GM21381 (cell line): ENCODE data around the gene ZNF292.
"Not testable (repeated sequence)": the region's sequence is repeated elsewhere in the genome, so short reads cannot be mapped to it uniquely, and the experiment has no call there.

Experiments used
- ATAC-seq: cut with Tn5 transposase; IDR thresholded peaks from one replicate; pipeline ENCODE4 v1.9.1; 2021; ENCODE audit warnings: mild to moderate bottlenecking, moderate library complexity; ENCODE audit not compliant: unreplicated experiment

ZNF292 gene

DNA sequence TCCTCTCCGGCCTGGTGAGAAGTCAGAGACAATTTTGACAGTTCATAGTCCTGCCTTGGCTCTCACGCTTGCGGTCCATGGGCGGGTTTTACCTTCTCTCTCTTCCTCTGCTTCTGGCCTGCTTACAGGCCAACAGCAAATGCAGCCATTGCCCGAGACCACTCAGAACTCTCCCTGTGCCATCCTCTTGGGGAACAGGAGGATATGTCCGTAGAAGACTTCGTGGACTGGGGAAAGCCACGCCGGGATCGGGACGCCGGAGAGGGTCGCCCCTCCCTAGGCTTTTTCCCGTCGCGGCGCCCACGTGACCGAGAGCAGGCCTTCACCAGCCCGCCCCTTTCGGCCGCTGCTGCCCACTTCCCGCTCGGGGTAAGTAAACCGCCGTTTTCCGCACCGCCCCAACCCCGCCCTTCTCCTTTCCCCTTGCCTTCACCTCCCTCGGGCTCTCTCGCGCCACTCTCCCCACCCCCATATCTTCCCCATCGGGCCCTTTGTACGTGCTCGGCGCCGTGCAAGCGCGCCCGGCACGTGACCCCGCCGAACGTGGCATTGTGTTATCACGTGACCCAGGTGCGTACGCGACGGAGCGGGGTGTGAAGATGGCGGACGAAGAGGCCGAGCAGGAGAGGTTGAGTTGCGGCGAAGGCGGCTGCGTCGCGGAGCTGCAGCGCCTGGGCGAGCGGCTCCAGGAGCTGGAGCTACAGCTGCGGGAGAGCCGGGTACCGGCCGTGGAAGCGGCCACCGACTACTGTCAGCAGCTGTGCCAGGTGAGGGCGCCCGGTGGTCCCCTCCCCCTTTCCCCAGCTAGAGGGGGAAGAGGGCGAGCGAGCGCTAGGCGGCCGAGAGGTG is at the start of gene ZNF292:
Gene ZNF292, plus strand, starts transcription at position 573 of the 849 bp plus-strand sequence. Its CDS starts 27 bp downstream, at position 600.
- ATAC-seq = peak; percentile 71

DNA sequence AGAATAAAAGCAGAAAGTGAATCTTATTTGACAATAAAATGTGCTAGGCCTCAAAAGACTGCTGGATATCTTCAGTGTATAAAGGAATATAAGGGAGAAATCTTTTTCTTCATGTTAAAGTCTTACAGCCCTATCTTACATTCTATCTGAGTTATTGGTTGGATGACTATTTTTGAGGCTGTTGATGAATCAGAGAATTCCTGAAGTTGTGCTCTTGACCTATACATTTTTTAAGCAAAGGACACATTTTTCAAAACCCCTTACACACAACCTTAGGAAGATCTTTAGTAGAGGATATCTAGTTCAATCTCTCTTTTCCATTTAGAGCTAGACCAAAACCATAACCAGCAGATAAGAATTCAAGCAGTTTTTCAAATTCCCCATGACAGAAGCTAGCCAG is 49.5 kb upstream of the ZNF292 start:
- ATAC-seq = no peak

GRCh38 chr6:87110636-87111035 is 44.7 kb upstream of the ZNF292 start:
- no peak for ATAC-seq

GRCh38 chr6:87115402-87116135 is 39.8 kb upstream of the ZNF292 start:
- ATAC-seq = peak; percentile 89

GRCh38 chr6:87116922-87117321 is 38.4 kb upstream of the ZNF292 start:
- ATAC-seq = no peak

DNA sequence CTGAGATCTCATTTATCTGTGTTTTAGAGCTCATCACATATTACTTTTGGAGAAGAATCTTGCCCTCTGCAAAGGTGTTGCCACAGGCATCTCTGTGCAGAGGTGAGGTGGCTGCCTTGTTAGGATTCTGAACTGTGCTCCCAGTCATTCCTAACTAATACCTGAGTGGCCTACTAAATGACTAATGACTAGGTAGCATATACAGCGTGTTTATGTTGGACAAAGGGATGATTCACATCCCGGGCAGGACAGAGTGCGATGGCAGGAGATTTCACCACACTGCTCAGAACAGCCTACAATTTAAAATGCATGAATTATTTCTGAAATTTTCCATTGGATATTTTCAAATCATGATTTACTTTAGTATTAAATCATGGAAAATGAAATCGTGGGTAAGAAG is 37.3 kb upstream of the ZNF292 start:
- no peak for ATAC-seq

DNA sequence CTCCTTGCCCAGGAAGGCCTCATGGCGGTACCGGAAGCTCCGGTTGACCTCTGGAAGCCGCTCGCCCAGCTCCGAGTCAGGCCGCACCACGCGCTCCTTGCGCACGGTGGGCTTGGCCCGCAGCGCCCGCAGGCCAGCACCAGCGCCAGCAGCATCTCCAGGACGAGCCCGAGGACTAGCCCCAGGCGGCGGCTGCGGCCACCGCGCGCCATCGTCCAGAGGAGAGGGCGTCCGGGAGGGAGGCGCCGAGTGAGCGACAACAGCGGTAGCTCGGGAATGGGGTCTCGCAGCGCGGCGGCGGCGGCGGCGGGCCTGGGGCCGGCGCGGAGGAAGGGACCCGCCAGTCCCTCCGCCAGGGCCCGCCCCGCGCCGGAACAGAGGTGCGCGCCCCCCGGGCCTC is 32.9 kb upstream of the ZNF292 start:
- no peak for ATAC-seq

DNA sequence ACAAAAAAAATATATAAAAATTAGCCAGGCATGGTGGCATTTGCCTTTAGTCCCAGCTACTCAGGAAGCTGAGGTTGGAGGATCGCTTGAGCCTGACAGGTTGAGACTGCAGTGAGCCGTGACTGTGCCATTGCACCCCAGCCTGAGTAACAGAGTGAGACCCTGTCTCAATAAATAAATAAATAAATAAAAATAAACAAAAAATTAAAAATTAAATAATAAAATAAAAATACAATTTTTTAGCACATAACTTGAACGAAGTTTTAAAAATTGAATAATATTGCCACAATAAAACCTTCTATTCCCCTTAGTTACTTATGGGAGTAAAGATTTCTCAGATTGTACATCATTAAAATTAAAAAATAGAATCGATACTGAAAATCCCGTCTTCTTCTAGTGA is 31.3 kb upstream of the ZNF292 start:
- ATAC-seq = no peak

DNA sequence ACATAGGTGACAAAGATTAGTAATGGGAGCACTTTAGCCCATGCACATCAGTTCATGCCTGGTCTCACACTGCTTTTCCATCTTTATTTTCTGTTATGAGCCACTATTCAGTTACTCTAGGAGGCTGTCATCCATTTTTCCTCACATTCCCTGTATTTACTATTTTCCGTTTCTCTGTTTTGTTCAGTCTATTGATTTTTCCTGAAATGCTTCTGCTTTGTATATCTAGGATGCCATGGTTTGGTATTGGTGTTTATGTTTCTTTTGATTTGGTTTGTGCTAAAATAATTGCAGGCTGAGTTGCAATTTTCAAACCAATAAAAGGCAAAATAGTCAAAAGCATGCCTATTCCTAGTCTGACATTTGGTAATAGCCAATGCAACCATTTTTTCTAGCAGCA is 28.9 kb upstream of the ZNF292 start:
- ATAC-seq = no peak

- no peak for ATAC-seq
Measured at GRCh38 chr6:87127737-87128136, 27.6 kb upstream of the ZNF292 start.

GRCh38 chr6:87136963-87137362 is 18.4 kb upstream of the ZNF292 start:
- ATAC-seq = no peak

- no peak for ATAC-seq
Measured at GRCh38 chr6:87139236-87139635, 16.1 kb upstream of the ZNF292 start.

DNA sequence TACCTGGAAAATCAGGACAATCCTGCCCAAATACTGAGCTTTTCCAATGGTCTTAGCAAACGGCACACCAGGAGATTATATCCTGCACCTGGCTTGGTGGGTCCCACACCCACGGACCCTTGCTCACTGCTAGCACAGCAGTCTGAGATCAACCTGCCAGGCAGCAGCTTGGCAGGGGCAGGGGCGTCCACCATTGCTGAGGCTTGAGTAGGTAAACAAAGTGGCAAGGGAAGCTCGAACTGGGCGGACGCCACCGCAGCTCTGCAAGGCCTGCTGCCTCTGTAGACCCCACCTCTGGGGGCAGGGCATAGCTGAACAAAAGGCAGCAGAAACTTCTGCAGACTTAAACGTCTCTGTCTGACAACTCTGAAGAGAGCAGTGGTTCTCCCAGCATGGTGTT is 15.4 kb upstream of the ZNF292 start:
- not testable (repeated sequence) for ATAC-seq

DNA sequence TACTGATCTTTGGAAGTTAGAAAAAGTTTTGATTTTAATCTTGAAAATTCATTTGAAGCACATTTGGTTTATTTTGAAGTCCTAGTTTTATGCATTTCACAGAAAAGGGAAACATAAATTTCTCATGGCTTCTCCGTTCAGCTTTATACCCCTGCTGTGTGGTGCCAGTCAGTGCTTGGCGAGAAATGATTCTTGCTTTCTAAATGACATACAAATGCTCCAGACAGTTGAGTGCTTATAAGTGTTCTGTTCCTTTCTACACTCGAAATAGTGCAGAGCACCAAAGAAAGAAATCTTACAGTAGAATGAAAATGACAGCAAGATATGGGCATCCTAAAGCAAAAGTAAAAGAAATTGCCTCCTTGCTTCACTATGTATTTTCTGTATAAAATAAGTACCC is 9.0 kb upstream of the ZNF292 start:
- peak; percentile 63 for ATAC-seq

DNA sequence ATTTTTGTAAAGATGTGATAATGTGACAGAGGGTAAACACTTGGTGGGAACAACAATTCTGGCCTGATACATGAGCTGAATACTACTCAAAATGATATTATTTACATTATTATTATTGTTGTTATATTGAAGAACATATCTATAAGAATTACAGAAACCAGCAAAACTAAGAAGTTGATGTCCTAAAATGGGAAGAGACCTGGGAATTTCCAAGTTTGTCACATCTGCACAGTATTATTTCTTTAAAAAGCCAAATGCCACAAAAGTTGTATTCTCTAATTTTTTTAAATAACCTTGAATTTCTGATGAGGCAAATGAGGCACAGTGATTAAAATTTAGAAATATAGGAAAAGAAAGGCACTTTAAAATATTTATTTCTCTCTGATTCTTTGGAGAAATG is 5.0 kb upstream of the ZNF292 start:
- no peak for ATAC-seq

DNA sequence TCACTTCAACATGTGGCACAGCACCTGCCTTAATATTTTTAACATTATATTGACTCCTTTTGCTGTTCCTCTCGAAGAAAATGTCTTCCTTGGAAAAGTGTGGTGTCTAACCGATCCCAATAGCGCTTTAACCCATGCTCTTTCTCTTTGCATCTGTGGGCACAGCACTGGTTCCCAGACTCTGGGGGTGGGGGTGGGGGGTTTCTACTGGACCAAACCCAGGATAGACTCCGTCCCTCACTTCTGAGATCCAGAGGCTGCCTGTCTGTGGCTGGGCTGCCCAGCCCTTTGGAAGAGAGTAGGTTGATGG is 3.9 kb upstream of the ZNF292 start:
- no peak for ATAC-seq

- peak; percentile 25 for ATAC-seq
Measured at GRCh38 chr6:87151781-87152525, 3.4 kb upstream of the ZNF292 start.

DNA sequence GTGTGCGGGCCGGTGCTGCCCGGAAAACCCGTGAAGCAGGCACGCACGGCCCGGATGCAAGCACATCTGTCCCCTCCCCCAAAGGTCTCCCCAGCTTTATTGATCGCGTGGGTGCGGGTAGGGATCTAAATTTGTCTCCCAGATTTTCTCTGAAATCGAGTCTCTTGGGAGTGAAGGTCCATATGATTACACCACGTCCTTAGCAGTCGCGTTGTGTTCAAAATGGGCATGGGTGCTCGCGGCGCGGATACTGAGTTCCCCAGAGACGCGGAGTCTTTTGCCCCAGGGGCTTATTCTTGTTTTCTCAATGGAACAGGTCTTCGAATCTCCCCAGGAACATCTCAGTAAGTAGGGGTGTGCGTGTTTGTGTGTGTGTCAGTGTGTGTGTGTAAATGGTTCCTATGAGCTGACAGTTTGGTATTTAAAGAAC is 2.8 kb upstream of the ZNF292 start:
- no peak for ATAC-seq

GRCh38 chr6:87154641-87154992 is 748 bp upstream of the ZNF292 start:
- ATAC-seq = no peak

DNA sequence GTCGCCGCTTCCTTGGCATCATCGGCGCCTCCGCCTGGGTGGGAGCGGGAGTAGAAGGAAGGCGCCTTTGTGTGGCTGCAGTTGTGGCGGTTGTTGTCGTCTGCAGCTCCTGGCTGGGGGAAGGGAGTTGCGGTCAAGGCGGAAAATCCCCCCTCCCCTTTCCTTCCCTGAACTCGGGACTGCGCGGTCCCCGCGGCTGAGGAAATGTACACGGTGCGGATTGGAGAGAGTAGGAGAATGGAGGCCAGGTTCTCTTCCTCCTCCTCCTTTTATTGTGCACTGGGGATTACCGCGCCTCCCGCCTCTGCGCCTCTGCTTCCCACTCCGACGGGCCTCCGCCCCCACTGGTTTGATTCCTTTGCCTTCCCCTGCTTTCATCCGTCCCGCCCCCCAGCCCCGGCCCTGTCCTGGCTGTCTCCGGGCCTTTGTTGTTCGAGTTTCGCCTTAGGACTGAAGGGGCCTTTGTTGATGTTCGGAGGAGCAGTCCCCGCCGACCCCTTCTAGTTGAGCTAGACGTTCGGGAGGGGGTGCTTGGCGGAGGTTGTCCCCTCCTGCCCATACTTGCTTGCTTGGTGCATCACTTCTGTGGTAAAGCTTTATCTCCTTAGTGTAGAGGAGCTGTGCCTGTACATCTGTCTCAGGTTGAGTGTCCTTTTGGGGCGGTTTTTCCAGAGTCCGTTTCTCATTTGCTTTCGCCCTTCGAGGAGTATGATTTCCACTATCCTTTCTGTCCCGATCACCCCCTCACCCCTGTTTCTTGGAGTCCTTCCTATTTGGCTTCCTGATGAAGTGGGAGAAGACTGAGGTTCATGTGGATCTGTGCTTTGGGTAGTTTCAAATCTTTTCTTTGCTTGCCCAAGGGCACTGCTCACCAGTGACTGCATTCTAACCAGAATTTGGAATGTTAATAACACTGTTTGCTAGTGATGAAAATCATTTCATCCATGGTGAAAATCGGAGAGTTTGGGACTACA is 764 bp downstream of the ZNF292 start:
- peak; percentile 0 for ATAC-seq

DNA sequence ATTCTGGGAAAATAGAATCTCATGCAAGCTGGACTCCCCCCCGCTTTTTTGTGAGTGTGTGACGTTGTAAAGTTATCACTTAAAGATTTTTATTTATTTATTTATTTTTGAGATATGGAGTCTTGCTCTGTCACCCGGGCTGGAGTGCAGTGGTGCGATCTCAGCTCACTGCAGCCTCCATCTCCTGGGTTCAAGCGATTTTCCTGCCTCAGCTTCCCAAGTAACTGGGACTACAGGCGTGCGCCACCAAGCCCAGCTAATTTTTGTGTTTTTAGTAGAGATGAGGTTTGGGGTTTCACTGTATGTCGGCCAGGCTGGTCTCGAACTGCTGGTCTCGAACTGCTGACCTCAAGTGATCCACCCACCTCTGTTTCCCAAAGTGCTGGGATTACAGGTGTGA is 2.2 kb downstream of the ZNF292 start:
- ATAC-seq = not testable (repeated sequence)
